CD14-positive monocyte (primary cell): ENCODE data around the gene KEL. TPM values are rescaled to one million over a fixed set of nuclear protein-coding genes. Genes with fewer than 3 reads are reported as not detected.

Experiments used
- DNase-seq, 3 donors: peaks; one replicate each; pipeline ENCODE4 v3.0.0-alpha.2; 2011 to 2022
- H2AFZ ChIP-seq: 2 replicates; pipeline ENCODE4 v1.6.0; 2012; ENCODE audit warnings: mild to moderate bottlenecking, low read depth, low read length, inconsistent platforms; ENCODE audit not compliant: insufficient read depth, poor library complexity, severe bottlenecking
- H3K27ac ChIP-seq, 2 donors: 1 replicate in 1 of 2; 2 replicates in 1 of 2; pipeline ENCODE4 v1.5.1; 2012 to 2013; ENCODE audit warnings: low read length in 2 of 2, control low read depth in 1 of 2, inconsistent platforms in 1 of 2, low read depth in 1 of 2, mild to moderate bottlenecking in 1 of 2
- H3K27me3 ChIP-seq, 2 donors: one replicate each; pipeline versions ENCODE4 v1.6.0 to v1.6.1; 2011 to 2013; ENCODE audit warnings: low read length in 2 of 2; ENCODE audit not compliant: control insufficient read depth in 2 of 2, insufficient read depth in 2 of 2
- H3K36me3 ChIP-seq, 2 donors: replicated peaks in 1 of 2; 1 replicate in 1 of 2; 2 replicates in 1 of 2; pipeline versions ENCODE4 v1.5.1 to v1.6.1; 2012 to 2013; ENCODE audit warnings: low read length in 2 of 2, control low read depth in 1 of 2, inconsistent platforms in 1 of 2, mild to moderate bottlenecking in 1 of 2; ENCODE audit not compliant: insufficient read depth in 2 of 2, control insufficient read depth in 1 of 2
- H3K4me1 ChIP-seq, 2 donors: 1 replicate in 1 of 2; 2 replicates in 1 of 2; pipeline versions ENCODE4 v1.5.1 to v1.6.1; 2012 to 2013; ENCODE audit warnings: low read length in 2 of 2, control low read depth in 1 of 2, inconsistent platforms in 1 of 2, mild to moderate bottlenecking in 1 of 2, moderate library complexity in 1 of 2; ENCODE audit not compliant: insufficient read depth in 2 of 2, control insufficient read depth in 1 of 2
- H3K4me2 ChIP-seq: replicated peaks from 2 replicates; pipeline ENCODE3; 2012; ENCODE audit warnings: low read length, moderate library complexity, mild to moderate bottlenecking; ENCODE audit not compliant: poor library complexity, severe bottlenecking; ENCODE audit errors: extremely low read depth
- H3K4me3 ChIP-seq, 3 experiments: fragments of 200-600 bp in 1 of 3; sonication (generic) in 1 of 3; replicated peaks in 1 of 3; 1 replicate in 2 of 3; 2 replicates in 1 of 3; pipeline ENCODE4 v1.5.1; 2011 to 2013; ENCODE audit warnings: low read length in 3 of 3, mild to moderate bottlenecking in 3 of 3, control low read depth in 2 of 3, low read depth in 2 of 3, inconsistent platforms in 1 of 3, moderate library complexity in 1 of 3
- H3K79me2 ChIP-seq: 2 replicates; pipeline ENCODE4 v1.6.0; 2012; ENCODE audit warnings: mild to moderate bottlenecking, control low read depth, inconsistent platforms, low read length, moderate library complexity; ENCODE audit not compliant: insufficient read depth
- H3K9ac ChIP-seq: 2 replicates; pipeline ENCODE4 v1.6.0; 2017; ENCODE audit warnings: low read length, mild to moderate bottlenecking; ENCODE audit not compliant: insufficient read depth, poor library complexity, severe bottlenecking
- H3K9me3 ChIP-seq, 2 donors: replicated peaks in 1 of 2; 1 replicate in 1 of 2; 2 replicates in 1 of 2; pipeline versions ENCODE4 v1.5.1 to v1.6.1; 2012 to 2013; ENCODE audit warnings: low read length in 2 of 2, control low read depth in 1 of 2; ENCODE audit not compliant: control insufficient read depth in 1 of 2, insufficient read depth in 1 of 2
- H4K20me1 ChIP-seq: 2 replicates; pipeline ENCODE4 v1.6.0; 2012; ENCODE audit warnings: mild to moderate bottlenecking, low read length, control low read depth, moderate library complexity; ENCODE audit not compliant: insufficient read depth
- H3K27ac Mint-ChIP-seq, 7 donors: one replicate each; pipeline ENCODE4 v1.8.0; 2020; ENCODE audit warnings: mild to moderate bottlenecking in 7 of 7, mixed read lengths in 7 of 7, moderate library complexity in 6 of 7, inconsistent platforms in 2 of 7
- H3K27me3 Mint-ChIP-seq, 3 donors: one replicate each; pipeline ENCODE4 v1.8.0; 2021 to 2022; ENCODE audit warnings: low read depth in 3 of 3, mild to moderate bottlenecking in 3 of 3, mixed read lengths in 3 of 3, moderate library complexity in 3 of 3, inconsistent platforms in 1 of 3
- H3K36me3 Mint-ChIP-seq, 2 donors: one replicate each; pipeline ENCODE4 v1.8.0; 2020; ENCODE audit warnings: mixed read lengths in 2 of 2, inconsistent platforms in 1 of 2, mild to moderate bottlenecking in 1 of 2
- H3K4me1 Mint-ChIP-seq: one replicate; pipeline ENCODE4 v1.8.0; 2020; ENCODE audit warnings: mild to moderate bottlenecking, mixed read lengths
- H3K4me3 Mint-ChIP-seq, 2 donors: one replicate each; pipeline ENCODE4 v1.8.0; 2020; ENCODE audit warnings: mild to moderate bottlenecking in 2 of 2, mixed read lengths in 2 of 2, moderate library complexity in 1 of 2
- H3K9me3 Mint-ChIP-seq, 7 donors: one replicate each; pipeline ENCODE4 v1.8.0; 2020 to 2022; ENCODE audit warnings: mixed read lengths in 7 of 7, mild to moderate bottlenecking in 6 of 7, moderate library complexity in 6 of 7, inconsistent platforms in 2 of 7
- CTCF ChIP-seq: fragments of 200-600 bp; IDR thresholded peaks from one replicate; pipeline ENCODE4 v1.8.0; 2022; ENCODE audit warnings: antibody characterized with exemption, mild to moderate bottlenecking
- WGBS: methylation state at CpG from one replicate; pipeline ENCODE4 v1.1.5; 2013; ENCODE audit warnings: missing lambda C conversion rate; ENCODE audit not compliant: insufficient coverage; 5-methylcytosine and 5-hydroxymethylcytosine counted together
- intact Hi-C, 2 donors: fragments of 100-400 bp; cut with micrococcal nuclease; formaldehyde crosslinking; loops; one replicate each; pipeline versions ENCODE4 v1.15.0 to v1.15.1; 2023
- polyA plus RNA-seq, 3 donors: library from polyadenylated mRNA; depleted of rRNA in 1 of 3; unstranded in 2 of 3; stranded (reverse) in 1 of 3; fragments of 300-500 nt in 2 of 3; fragments of >200 nt in 1 of 3; fragmentation: Illumina TruSeq in 2 of 3; gene quantifications; 1 replicate in 2 of 3; 2 replicates in 1 of 3; pipeline ENCODE4 v1.2.3, GENCODE V29; 2012 to 2021

The KEL gene
- polyA plus RNA-seq, 3 donors: 2.5 TPM; not detected in 2

- no peak for DNase-seq
- Histone ChIP-seq H2AFZ (no peak overlapping the region), H3K4me1 (peaks cover 0 to under 1% of the 10 kb centered on the region in 2 donors), H3K36me3 (no peaks in the 10 kb centered on the region), H3K9me3 (peaks cover 0 to 6% of the 10 kb centered on the region in 2 donors), H3K79me2 (no peaks in the 10 kb centered on the region), H3K27me3 (no peaks in the 10 kb centered on the region), H3K4me2 (no peak overlapping the region), H4K20me1 (no peaks in the 10 kb centered on the region), H3K4me3 (no peak overlapping the region), H3K9ac (no peak overlapping the region), H3K27ac (no peak overlapping the region)
- H3K27me3 Mint-ChIP-seq: peaks cover 3 to 5% (median 3%) of the 10 kb centered on the region in 3 donors
- TF ChIP-seq CTCF: no peak
- H3K4me3 Mint-ChIP-seq: no peak overlapping the region
- H3K9me3 Mint-ChIP-seq: peaks cover 0 to 7% (median 4%) of the 10 kb centered on the region in 7 donors
- no peaks in the 10 kb centered on the region for H3K36me3 Mint-ChIP-seq
- intact Hi-C loops: no loop called here
- H3K4me1 Mint-ChIP-seq: no peaks in the 10 kb centered on the region
- WGBS: no CpG with 5 or more reads among the region's 3 CpGs
- no peak overlapping the region for H3K27ac Mint-ChIP-seq
These were observed 12.5 kb upstream of the KEL start for GRCh38 chr7:142974626-142975025.

- Mint-ChIP-seq H3K4me3 (no peak overlapping the region), H3K36me3 (no peaks in the 10 kb centered on the region), H3K4me1 (peaks cover 12% of the 10 kb centered on the region), H3K9me3 (peaks cover 0 to 6% (median 2%) of the 10 kb centered on the region in 7 donors), H3K27me3 (peaks cover 0 to 5% (median 2%) of the 10 kb centered on the region in 3 donors), H3K27ac (peak overlapping the region in 3 of 7 donors; percentile 2 to 67 (median 21))
- no peaks in the 10 kb centered on the region for H3K36me3 ChIP-seq
- H3K9ac ChIP-seq: no peak overlapping the region
- intact Hi-C loops: no loop called here
- no peak overlapping the region for H3K4me3 ChIP-seq
- WGBS: 15% methylated on average over 3 of the region's 4 CpGs
- no peaks in the 10 kb centered on the region for H3K9me3 ChIP-seq
- H3K27ac ChIP-seq: no peak overlapping the region
- H3K79me2 ChIP-seq: no peaks in the 10 kb centered on the region
- peaks cover 11 to 15% of the 10 kb centered on the region in 2 donors for H3K4me1 ChIP-seq
- TF ChIP-seq CTCF: no peak
- H2AFZ ChIP-seq: no peak overlapping the region
- H3K4me2 ChIP-seq: no peak overlapping the region
- peak in 2 of 3 donors; percentile 8 to 10 for DNase-seq
- no peaks in the 10 kb centered on the region for H3K27me3 ChIP-seq
- no peaks in the 10 kb centered on the region for H4K20me1 ChIP-seq
These were observed 7.0 kb upstream of the KEL start for GRCh38 chr7:142969183-142969582.
